HG02981 (cell line): ENCODE results near the gene NOC2L.
"Not testable (repeated sequence)": the region's sequence is repeated elsewhere in the genome, so short reads cannot be mapped to it uniquely, and the experiment has no call there.

Experiments used
- ATAC-seq: cut with Tn5 transposase; IDR thresholded peaks from one replicate; pipeline ENCODE4 v1.9.1; 2021; ENCODE audit warnings: mild to moderate bottlenecking, moderate library complexity; ENCODE audit not compliant: unreplicated experiment

Gene NOC2L

DNA sequence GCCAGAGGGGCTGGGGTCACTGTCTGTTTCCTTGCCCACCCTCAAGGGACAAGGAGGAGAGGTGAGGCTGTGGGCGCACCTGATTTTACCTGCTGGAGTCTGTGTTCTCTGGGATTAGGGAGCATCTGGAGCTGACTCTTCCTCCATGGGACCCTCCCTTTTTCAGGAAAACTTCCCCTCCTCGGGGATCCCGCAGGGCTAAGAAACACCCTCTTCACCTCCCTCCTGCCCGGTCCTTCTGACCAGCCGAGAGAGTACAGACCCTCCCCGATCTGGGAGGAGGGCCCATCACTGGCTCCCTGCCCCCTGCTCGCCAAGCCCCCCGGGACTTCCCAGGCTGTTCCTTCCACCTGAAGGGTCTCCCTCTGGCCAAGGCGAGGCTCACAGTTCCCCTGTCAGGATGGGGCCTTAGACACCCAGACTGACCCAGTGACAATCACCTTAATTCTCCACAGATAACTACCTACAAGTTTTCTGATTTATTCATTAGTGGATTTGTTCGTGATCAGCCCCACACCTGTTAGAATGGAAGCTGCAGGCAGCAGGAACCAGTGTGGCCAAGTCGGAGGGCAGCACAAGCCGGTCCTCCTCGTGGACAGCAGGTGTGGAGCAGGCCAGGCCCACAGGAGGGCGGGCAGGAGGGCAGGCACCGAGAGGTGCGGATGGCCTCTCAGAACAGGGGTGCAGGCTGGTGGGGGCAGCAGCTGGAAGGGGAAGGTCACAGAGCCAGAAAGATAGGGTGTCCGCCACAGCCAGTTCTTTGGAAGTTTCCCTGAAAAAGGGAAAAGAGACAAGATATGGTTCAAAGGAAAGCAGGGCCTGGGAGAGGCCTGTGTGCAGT, 51.2 kb downstream of the NOC2L start:
- ATAC-seq: no peak

DNA sequence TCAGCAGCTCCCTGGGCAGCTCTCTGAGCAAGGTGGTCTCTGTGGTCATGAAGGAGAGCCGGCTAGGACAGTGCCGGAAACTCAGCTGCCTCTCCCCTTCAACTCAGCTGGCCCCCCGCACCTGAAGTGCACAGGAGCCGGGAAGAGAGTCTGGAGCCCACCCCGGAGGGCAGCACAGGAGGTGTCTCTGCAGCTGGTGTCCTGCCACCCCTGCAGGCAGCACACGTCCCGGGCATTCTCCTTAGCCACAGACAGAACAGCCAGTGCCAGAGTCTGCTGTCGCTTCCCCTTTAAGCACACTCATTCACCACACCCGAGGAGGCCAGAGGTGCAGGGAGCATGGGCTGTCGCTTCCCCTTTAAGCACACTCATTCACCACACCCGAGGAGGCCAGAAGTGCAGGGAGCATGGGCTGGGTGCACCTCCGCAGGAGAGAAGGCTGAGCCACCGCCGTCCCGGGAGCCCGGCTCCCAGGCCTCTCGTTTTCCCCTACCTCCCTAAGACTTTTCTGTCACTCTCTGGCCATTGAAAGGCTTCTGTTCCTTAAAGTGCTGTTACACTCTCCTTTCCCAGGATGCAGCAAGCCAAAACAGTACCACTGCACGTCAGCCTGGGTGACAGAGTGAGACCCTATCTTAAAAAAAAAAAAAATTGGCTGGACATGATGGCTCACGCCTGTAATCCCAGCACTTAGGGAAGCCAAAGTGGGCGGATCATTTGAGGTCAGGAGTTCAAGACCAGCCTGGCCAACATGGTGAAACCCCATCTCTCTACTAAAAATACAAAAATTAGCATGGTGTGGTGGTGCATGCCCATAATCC, 52.2 kb downstream of the NOC2L start:
- ATAC-seq: no peak

GRCh38 chr1:905811-906599, 53.1 kb downstream of the NOC2L start:
- no peak for ATAC-seq

DNA sequence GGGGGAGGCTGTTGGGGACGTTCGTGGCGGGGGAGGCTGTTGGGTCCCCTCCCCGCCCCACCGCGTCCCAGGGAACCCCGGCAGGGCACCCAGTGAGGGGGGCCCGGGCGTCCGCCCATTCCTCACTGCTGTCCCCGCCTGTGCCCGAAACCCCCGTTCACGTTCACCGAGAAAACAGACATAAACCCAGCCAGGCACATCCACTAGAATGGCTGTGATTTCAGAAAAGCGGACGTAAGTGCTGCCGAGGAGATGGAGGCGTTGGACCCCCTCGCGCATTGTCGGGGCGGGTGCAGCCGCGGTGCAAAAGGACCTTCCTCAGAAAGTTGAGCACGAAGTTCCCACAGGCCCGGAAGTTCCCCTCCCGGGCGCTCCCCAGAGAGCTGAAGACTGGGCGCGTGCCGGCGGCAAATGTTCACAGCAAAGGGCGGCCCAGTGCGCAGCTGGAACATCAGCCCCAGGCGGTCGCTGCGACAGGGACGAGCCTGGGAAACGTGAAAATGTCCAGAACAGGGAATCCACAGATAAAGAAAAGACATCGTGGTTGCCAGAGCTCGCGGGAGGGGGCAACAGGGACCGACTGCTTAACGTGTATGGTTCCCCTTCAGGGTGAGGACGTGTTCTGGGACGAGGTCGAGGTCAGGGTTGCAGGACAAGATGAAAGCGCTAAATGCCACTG, 53.8 kb downstream of the NOC2L start:
- ATAC-seq: no peak

DNA sequence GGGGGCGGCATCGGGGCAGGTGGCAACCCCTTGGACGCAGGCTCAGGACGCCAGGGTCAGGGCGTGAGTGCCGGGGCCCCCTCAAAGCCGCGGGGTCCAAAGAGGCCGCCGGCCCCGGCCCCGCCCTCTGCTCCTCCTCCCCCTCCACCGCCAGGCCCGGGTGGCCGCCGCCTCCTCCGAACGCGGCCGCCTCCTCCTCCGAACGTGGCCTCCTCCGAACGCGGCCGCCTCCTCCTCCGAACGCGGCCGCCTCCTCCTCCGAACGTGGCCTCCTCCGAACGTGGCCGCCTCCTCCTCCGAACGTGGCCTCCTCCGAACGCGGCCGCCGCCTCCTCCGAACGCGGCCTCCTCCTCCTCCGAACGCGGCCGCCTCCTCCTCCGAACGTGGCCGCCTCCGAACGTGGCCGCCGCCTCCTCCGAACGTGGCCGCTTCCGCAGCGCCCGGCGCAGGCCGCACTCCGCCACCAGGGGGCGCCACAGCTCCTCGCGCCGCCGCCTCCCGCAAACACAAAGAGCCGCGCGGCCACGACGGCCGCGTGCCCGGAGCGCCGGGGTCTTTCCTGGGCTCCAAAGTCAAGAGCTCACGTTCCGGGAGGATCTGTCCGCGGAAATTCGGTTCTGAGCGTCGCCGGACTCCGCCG, 54.6 kb downstream of the NOC2L start:
- no peak for ATAC-seq

- no peak for ATAC-seq
Measured at GRCh38 chr1:903721-904271, 55.3 kb downstream of the NOC2L start.

- ATAC-seq: no peak
Measured at GRCh38 chr1:903305-903704, 55.8 kb downstream of the NOC2L start.

- no peak for ATAC-seq
Measured at GRCh38 chr1:902802-903201, 56.3 kb downstream of the NOC2L start.

DNA sequence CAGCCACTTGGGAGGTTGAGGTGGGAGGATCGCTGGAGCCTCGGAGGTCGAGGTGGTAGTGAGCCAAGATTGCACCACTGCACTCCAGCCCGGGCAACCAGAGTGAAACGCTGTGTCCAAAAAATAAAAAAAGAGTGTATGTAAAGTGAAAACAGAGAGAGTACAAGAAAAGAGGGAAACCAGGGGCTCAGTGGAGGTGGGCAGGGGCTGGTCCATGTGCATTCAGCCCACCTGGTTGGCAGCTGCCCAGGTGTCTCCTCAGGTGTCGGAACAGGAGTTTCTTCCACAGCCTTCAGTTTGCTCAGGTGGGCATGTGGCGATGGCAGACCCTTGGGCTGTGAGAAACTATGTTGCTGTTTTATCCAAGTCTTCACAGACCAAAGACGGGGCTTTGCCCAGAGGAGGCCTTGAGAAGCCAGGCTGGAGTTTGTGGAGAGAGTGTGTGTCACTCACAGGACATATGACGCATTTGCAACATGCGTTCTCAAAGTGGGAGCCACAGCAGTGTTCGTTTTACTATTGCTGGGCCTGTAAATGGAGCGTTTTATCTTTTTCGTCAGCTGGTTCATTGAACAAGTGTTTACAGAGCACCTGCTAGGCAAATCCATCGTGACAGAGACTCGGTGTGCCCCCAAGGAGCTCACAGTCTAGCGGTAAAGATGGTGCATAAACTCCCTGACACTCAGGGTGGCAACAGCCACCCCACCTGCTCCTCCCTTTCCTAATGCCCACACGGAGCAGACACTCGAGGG, 57.8 kb downstream of the NOC2L start:
- no peak for ATAC-seq

DNA sequence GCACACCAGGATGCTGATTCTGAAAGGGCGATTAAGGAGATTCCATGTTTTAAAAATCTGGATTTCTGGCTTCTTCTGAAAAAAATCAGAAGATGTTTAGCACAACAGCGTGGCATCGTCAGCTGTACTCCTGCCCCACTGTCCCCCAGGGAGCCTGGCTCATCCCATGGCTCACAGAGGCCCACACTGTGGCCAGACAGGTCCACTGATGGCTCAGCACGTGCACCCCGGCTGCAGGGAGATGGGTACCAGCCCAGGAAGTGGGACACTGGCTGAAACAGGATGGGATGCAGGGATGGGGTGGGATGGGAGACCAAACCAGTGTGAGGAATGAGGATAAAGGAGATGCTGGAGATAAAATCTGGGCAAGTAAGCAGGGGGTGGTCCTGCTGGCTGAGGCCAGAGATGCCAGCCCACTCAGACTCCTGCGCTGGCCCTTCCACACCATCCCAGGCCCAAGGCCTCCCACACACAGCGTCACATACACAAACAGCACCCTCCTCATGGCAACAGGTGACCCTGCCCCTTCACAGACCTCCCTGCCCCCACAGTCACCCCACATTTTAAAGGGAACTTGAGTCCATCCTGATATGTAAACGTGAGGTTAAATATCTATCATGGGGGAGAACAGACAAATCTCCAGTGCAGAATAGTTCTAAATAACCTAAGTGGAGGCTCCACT, 59.3 kb downstream of the NOC2L start:
- no peak for ATAC-seq

DNA sequence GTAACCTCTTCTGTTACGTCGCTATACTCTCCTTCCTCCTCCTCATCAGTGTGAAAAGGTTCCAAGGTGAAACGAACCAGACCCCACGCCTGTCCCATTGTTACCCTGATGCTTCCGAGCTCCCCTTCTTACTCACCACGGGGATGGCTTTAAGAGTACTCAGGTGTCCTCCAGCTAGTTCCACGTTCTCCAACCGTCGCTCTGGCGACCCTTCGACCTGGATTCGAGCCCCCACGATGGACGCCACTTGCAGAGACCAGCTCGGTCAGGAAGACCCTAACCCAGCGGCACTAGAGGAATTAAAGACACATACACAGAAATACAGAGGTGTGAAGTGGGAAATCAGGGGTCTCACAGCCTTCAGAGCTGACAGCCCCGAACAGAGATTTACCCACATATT, 61.1 kb downstream of the NOC2L start:
- not testable (repeated sequence) for ATAC-seq

DNA sequence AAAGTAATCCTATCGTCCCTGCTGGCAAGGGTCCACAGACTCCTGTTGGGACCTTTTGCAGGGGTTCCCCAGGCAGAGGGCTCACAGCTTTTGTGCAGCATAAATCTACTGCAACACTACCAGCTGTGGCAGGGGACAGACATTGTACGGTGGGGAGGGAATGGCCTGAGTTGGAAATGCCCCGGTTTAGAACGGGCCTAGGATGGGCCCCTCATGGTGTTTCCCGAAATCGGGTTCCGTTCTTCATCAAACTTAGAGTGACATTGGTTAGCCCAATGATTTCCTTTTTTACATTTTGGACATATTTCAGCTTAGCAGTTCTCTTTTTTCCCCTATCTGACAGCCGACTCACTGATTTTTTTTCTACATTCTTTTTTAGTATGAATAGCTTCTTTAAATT, 61.8 kb downstream of the NOC2L start:
- ATAC-seq: no peak
